AG20443 (cell line): ENCODE data around the gene NRBF2.
"Not testable (repeated sequence)": the region's sequence is repeated elsewhere in the genome, so short reads cannot be mapped to it uniquely, and the experiment has no call there.

ENCODE experiments used
- DNase-seq: peaks from one replicate; pipeline ENCODE4 v3.0.0; 2012; ENCODE audit warnings: low spot score, mixed read lengths

The NRBF2 gene

GRCh38 chr10:63133056-63133820, at the start of gene NRBF2:
NRBF2 (plus strand) TSS chr10:63133328; CDS start chr10:63133471, 143 bp downstream.
- peak; percentile 97 for DNase-seq

GRCh38 chr10:63083406-63083805, 49.7 kb upstream of the NRBF2 start:
- DNase-seq: not testable (repeated sequence)

- peak; percentile 72 for DNase-seq
Observed at GRCh38 chr10:63083904-63084689, 49.0 kb upstream of the NRBF2 start.

DNA sequence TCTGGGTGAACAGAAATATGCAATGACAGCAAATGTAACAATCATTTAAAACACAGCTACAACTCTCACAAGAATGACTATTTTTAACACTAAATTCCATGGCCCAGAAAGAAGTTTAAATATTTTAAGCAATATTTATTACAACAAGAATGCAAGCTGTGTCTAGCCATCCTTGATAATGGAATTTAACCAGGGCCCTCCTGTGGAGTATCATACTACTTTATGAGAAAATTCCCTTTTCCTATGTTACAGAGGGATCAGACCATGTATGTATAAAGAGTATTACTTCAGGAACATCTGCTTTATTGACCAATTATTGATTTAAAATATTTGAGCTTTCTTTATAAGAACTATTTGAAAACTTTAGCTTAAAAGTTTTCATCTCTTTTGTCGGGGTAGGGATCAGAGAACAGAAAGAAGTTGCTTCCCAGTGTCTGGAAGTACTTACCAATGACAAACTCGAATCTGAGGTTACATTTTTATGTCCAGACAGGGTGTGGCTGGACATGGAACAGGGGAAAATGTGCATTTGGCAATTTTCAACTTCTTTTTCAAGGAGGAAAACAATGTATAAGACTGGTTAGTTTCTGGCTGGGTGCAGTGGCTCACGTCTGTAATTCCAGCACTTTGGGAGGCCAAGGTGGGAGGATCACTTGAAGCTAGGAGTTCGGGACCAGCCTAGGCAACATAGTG, 48.3 kb upstream of the NRBF2 start:
- peak; percentile 24 for DNase-seq

- no peak for DNase-seq
Observed at GRCh38 chr10:63093227-63093626, 39.9 kb upstream of the NRBF2 start.

- no peak for DNase-seq
Observed at GRCh38 chr10:63094405-63094804, 38.7 kb upstream of the NRBF2 start.

- DNase-seq: no peak
Observed at GRCh38 chr10:63094881-63095280, 38.2 kb upstream of the NRBF2 start.

- DNase-seq: no peak
Observed at GRCh38 chr10:63099734-63100133, 33.4 kb upstream of the NRBF2 start.

- not testable (repeated sequence) for DNase-seq
Observed at GRCh38 chr10:63101091-63101490, 32.0 kb upstream of the NRBF2 start.

GRCh38 chr10:63102279-63102883, 30.7 kb upstream of the NRBF2 start:
- DNase-seq: not testable (repeated sequence)

- not testable (repeated sequence) for DNase-seq
Observed at GRCh38 chr10:63103178-63103577, 29.9 kb upstream of the NRBF2 start.

- no peak for DNase-seq
Observed at GRCh38 chr10:63103971-63104409, 29.1 kb upstream of the NRBF2 start.

- peak; percentile 15 for DNase-seq
Observed at GRCh38 chr10:63105225-63106110, 27.7 kb upstream of the NRBF2 start.

GRCh38 chr10:63106111-63106755, 26.9 kb upstream of the NRBF2 start:
- DNase-seq: no peak

GRCh38 chr10:63107943-63108437, 25.1 kb upstream of the NRBF2 start:
- no peak for DNase-seq

- no peak for DNase-seq
Observed at GRCh38 chr10:63110940-63111339, 22.2 kb upstream of the NRBF2 start.

DNA sequence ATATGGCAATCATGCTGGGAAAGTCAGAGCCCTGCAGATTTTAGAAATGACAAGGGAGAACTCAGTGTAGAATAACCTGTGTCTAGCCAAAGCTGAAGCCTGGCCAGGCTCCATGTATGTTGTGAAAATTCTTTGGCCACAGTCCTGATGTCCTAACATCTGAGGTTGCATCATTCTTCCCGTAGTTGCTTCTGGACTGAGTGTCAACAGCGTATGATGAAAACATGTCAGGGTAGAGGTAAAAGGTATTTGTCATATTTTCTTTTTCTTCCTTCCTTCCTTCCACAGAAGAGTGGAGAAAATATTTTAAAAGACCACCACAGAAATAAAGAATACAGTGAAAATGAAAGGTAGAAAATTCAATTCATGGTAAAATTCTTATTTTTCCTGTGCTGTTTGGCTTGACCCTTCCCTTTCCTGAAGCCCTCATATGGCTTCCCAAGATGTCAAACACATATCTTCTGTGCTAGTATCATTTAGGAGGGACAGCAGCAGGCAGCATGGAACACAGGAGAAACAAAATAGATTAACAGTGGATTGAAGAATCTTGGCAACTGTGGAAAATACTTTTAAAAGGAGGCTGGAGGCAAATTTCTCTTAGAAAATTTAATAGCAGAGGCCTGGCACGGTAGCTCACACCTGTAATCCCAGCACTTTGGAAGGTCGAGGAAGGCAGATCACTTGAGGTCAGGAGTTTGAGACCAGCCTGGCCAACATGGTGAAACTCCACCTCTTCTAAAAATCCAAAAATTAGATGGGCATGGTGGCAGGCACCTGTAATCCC, 18.9 kb upstream of the NRBF2 start:
- DNase-seq: peak; percentile 75

- peak; percentile 91 for DNase-seq
Observed at GRCh38 chr10:63115732-63116383, 17.3 kb upstream of the NRBF2 start.

- DNase-seq: no peak
Observed at GRCh38 chr10:63116452-63117072, 16.6 kb upstream of the NRBF2 start.
